Panc1 (cell line): Measurements from ENCODE around the gene SMG6.

Source experiments
- CTCF ChIP-seq: fragments of 450-650 bp; IDR thresholded peaks from 2 replicates; pipeline ENCODE4 v1.5.1; 2017; ENCODE audit warnings: mild to moderate bottlenecking
- POLR2AphosphoS5 ChIP-seq: IDR thresholded peaks from 2 replicates; pipeline ENCODE4 v1.6.1; 2012; ENCODE audit warnings: mild to moderate bottlenecking, low read depth, low read length, moderate library complexity
- REST ChIP-seq, 2 experiments: IDR thresholded peaks; 2 replicates each; pipeline ENCODE4 v1.6.1; 2011 to 2012; ENCODE audit warnings: low read depth in 2 of 2, control low read depth in 1 of 2, low read length in 1 of 2, mild to moderate bottlenecking in 1 of 2, moderate library complexity in 1 of 2; ENCODE audit not compliant: insufficient read depth in 1 of 2

- no peak for TF ChIP-seq CTCF
- no peak for TF ChIP-seq REST (IDR thresholded peaks at IDR 0.05; ENCODE audit: insufficient read depth in 1 of 2, low read depth in 2 of 2, low read length in 1 of 2)
- TF ChIP-seq POLR2AphosphoS5 = no peak
These were observed 214.6 kb downstream of the SMG6 start for GRCh38 chr17:2089021-2089422.
